Right cardiac atrium (tissue), 5 donors: ENCODE results near the gene CHCHD4. TPM values are rescaled to one million over a fixed set of nuclear protein-coding genes. Genes with fewer than 3 reads are reported as not detected.
"Not testable (repeated sequence)": the region's sequence is repeated elsewhere in the genome, so short reads cannot be mapped to it uniquely, and the experiment has no call there.

ENCODE experiments used
- ATAC-seq, 2 donors: fragments of 200-7000 bp; cut with Tn5 transposase; one replicate each; pipeline versions ENCODE4 v1.8.0 to v1.9.1; 2020; ENCODE audit warnings: moderate library complexity in 2 of 2, mild to moderate bottlenecking in 1 of 2
- DNase-seq, 3 donors: peaks; one replicate each; pipeline ENCODE4 v3.0.0-alpha.2; 2020
- H3K27ac ChIP-seq: one replicate; pipeline ENCODE4 v1.5.1; 2013; ENCODE audit warnings: mild to moderate bottlenecking, low read length, control low read depth, moderate library complexity
- H3K27me3 ChIP-seq: one replicate; pipeline ENCODE4 v1.6.1; 2013; ENCODE audit not compliant: control insufficient read depth, insufficient read depth
- H3K4me1 ChIP-seq: one replicate; pipeline ENCODE4 v1.6.1; 2013; ENCODE audit warnings: low read length; ENCODE audit not compliant: control insufficient read depth, insufficient read depth
- H3K4me3 ChIP-seq: one replicate; pipeline ENCODE4 v1.5.1; 2013; ENCODE audit warnings: low read length, control low read depth
- H3K9me3 ChIP-seq: one replicate; pipeline ENCODE4 v1.6.1; 2013; ENCODE audit warnings: low read length; ENCODE audit not compliant: control insufficient read depth
- WGBS: extraction: QIAGEN DNeasy Blood & Tissue Kit; methylation state at CpG from one replicate; pipeline ENCODE4 v1.1.7; 2013; 5-methylcytosine and 5-hydroxymethylcytosine counted together
- intact Hi-C, 4 donors: fragments of 100-400 bp; cut with DNase I; formaldehyde crosslinking; loops; one replicate each; pipeline versions ENCODE4 v1.11.0 to v1.14.0; 2022 to 2023
- polyA plus RNA-seq: library from polyadenylated mRNA; stranded (reverse); fragments of 200-250 nt; gene quantifications from one replicate; pipeline ENCODE4 v1.2.3, GENCODE V29; 2013
- total RNA-seq, 4 donors: library from RNA; stranded (reverse); fragmentation: NEBNext Ultra II Directional; extraction: Animal tissue kit (Norgen Biotek cat#: 25700); gene quantifications; one replicate each; pipeline ENCODE4 v1.2.1, GENCODE V29; 2021
- donor health status: healthy with polysubstance abuse.
- donor health status: DM: no; HTN: yes; CAD: no.
- donor health status: DM: no; HTN: no; CAD: no.
- donor health status: DM: no; HTN: yes; CAD: no; lungs with severe emphysema.
- donor health status: DM: yes; HTN: yes; CAD: no.

Gene CHCHD4
- total and polyA plus RNA-seq, 5 donors = 21.0 to 33.4 (median 29.2) TPM

- H3K27me3 ChIP-seq, H3K4me3 ChIP-seq, intact Hi-C loops, DNase-seq, H3K9me3 ChIP-seq, ATAC-seq, H3K27ac ChIP-seq, H3K4me1 ChIP-seq: not testable (repeated sequence)
- 75% methylated on average over 5 of the region's 5 CpGs for WGBS
Observed at GRCh38 chr3:14087461-14087860, 37.2 kb downstream of the CHCHD4 start.

GRCh38 chr3:14082108-14082657 lies 42.5 kb downstream of the CHCHD4 start:
- H3K27me3 ChIP-seq = no peaks in the 10 kb centered on the region
- intact Hi-C loops = no loop called here
- ATAC-seq (no peak), DNase-seq (no peak)
- 80% methylated on average over 5 of the region's 5 CpGs for WGBS
- H3K4me3 ChIP-seq = no peak overlapping the region
- H3K27ac ChIP-seq = no peak overlapping the region
- H3K4me1 ChIP-seq = no peaks in the 10 kb centered on the region
- H3K9me3 ChIP-seq = peaks cover 2% of the 10 kb centered on the region

- DNase-seq (no peak), ATAC-seq (no peak)
- Histone ChIP-seq H3K4me3 (no peak overlapping the region), H3K27me3 (no peaks in the 10 kb centered on the region), H3K9me3 (peaks cover 1% of the 10 kb centered on the region), H3K27ac (no peak overlapping the region), H3K4me1 (no peaks in the 10 kb centered on the region)
- intact Hi-C loops = no loop called here
- WGBS = 89% methylated on average over 1 of the region's 1 CpG
Observed at GRCh38 chr3:14077310-14077709, 47.4 kb downstream of the CHCHD4 start.

GRCh38 chr3:14075233-14075632 lies 49.4 kb downstream of the CHCHD4 start:
- H3K4me3 ChIP-seq, H3K4me1 ChIP-seq, H3K9me3 ChIP-seq, ATAC-seq, intact Hi-C loops, H3K27me3 ChIP-seq, DNase-seq, H3K27ac ChIP-seq: not testable (repeated sequence)
- 75% methylated on average over 3 of the region's 3 CpGs for WGBS

GRCh38 chr3:14064910-14065309 lies 59.8 kb downstream of the CHCHD4 start:
- no peaks in the 10 kb centered on the region for H3K9me3 ChIP-seq
- H3K27me3 ChIP-seq = no peaks in the 10 kb centered on the region
- no peak overlapping the region for H3K4me3 ChIP-seq
- no peak overlapping the region for H3K27ac ChIP-seq
- DNase-seq (no peak), ATAC-seq (no peak)
- no peaks in the 10 kb centered on the region for H3K4me1 ChIP-seq
- WGBS = 64% methylated on average over 4 of the region's 4 CpGs
- intact Hi-C loops = no loop called here

GRCh38 chr3:14063152-14063551 lies 61.5 kb downstream of the CHCHD4 start:
- H3K27ac ChIP-seq = no peak overlapping the region
- no peaks in the 10 kb centered on the region for H3K9me3 ChIP-seq
- H3K4me3 ChIP-seq = no peak overlapping the region
- WGBS = 76% methylated on average over 2 of the region's 2 CpGs
- DNase-seq (no peak), ATAC-seq (no peak)
- intact Hi-C loops = no loop called here
- H3K27me3 ChIP-seq = no peaks in the 10 kb centered on the region
- H3K4me1 ChIP-seq = no peaks in the 10 kb centered on the region

Other genes with a start within 250 kb of the CHCHD4 start
- gene WNT7A, start 244.8 kb downstream of the CHCHD4 start, total RNA-seq = not detected
- gene WNT7A, start 244.8 kb downstream of the CHCHD4 start, polyA plus RNA-seq = not detected
- 100 to 1,000 TPM in 1 of 4 donors, 10 to 100 TPM in 3; 52.4 to 103 (median 68.7) TPM for gene TMEM43, start 182 bp upstream of the CHCHD4 start, total RNA-seq
- gene TMEM43, start 182 bp upstream of the CHCHD4 start, polyA plus RNA-seq = 46.7 TPM
- 10 to 100 TPM; 10.7 to 16.1 (median 14.4) TPM for gene XPC, start 53.7 kb upstream of the CHCHD4 start, total RNA-seq
- gene XPC, start 53.7 kb upstream of the CHCHD4 start, polyA plus RNA-seq = 8.8 TPM
- gene LSM3, start 53.9 kb upstream of the CHCHD4 start, total RNA-seq = 10 to 100 TPM; 13.5 to 16.5 (median 15.2) TPM
- gene LSM3, start 53.9 kb upstream of the CHCHD4 start, polyA plus RNA-seq = 17.8 TPM